Muscle layer of colon (tissue), 2 donors: ENCODE measurements around the gene FOXL1.
"Not testable (repeated sequence)": the region's sequence is repeated elsewhere in the genome, so short reads cannot be mapped to it uniquely, and the experiment has no call there.

Experiments used
- H3K27ac ChIP-seq: one replicate; pipeline ENCODE4 v1.7.0; 2013; ENCODE audit warnings: low read depth, mild to moderate bottlenecking, low read length, moderate library complexity
- H3K27me3 ChIP-seq, 2 donors: one replicate each; pipeline ENCODE4 v1.7.0; 2013; ENCODE audit warnings: low read length in 2 of 2, mild to moderate bottlenecking in 2 of 2; ENCODE audit not compliant: insufficient read depth in 2 of 2, control insufficient read depth in 1 of 2
- H3K36me3 ChIP-seq: one replicate; pipeline ENCODE4 v1.7.0; 2013; ENCODE audit warnings: mild to moderate bottlenecking, low read length; ENCODE audit not compliant: insufficient read depth
- H3K4me1 ChIP-seq: one replicate; pipeline ENCODE4 v1.7.0; 2013; ENCODE audit warnings: mild to moderate bottlenecking, low read length; ENCODE audit not compliant: insufficient read depth
- H3K4me3 ChIP-seq, 2 donors: one replicate each; pipeline ENCODE4 v1.7.0; 2013; ENCODE audit warnings: low read length in 2 of 2, low read depth in 1 of 2, mild to moderate bottlenecking in 1 of 2, moderate library complexity in 1 of 2
- H3K9ac ChIP-seq: one replicate; pipeline ENCODE4 v1.7.0; 2013; ENCODE audit warnings: low read length
- H3K9me3 ChIP-seq: one replicate; pipeline ENCODE4 v1.7.0; 2013; ENCODE audit warnings: mild to moderate bottlenecking, low read length
- donor health status: abdominal sarcoma.
- donor health status: Adenocarcinoma of cecum.

FOXL1 gene

GRCh38 chr16:86579268-86580062, 1.1 kb downstream of the FOXL1 start:
- Histone ChIP-seq H3K4me3 (no peak overlapping the region), H3K27me3 (peaks cover 43 to 65% of the 10 kb centered on the region in 2 donors), H3K36me3 (no peaks in the 10 kb centered on the region), H3K9ac (no peak overlapping the region), H3K9me3 (no peaks in the 10 kb centered on the region), H3K4me1 (no peaks in the 10 kb centered on the region), H3K27ac (no peak overlapping the region)

DNA sequence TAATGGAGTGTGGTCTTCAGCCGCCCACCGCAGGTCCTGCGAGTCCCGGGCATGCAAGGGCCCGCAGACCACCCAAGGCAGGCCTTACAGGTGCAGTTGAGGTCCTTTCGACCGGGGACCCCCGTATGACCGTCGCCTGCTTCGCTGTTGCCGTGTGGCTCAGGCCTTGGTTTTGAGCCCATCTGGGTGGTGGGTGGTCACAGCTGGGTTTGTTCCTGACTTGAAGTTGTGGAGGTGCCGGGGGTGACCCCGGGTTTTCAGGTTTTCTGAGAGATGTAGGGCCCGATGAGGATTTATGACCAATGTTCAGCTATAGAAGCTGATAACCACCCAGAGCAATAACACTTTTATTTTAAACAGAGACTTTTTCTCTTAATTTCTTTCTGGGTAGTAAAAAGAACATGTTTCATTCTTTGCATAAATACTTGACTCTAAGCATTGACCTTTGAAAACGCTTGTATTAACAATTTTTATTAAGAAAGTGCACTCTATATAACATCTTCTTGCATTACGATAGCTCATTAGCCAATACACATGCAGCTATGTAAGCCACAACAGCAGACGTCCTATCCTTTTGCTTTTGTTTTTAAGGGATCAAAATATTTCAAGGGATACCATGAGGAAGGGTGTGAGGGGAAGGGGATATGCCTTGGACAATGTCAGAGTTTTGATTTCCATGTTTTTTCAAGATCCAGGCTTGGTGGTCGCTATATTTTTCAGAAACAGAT, 1.9 kb downstream of the FOXL1 start:
- no peaks in the 10 kb centered on the region for H3K9me3 ChIP-seq
- no peak overlapping the region for H3K27ac ChIP-seq
- no peaks in the 10 kb centered on the region for H3K4me1 ChIP-seq
- no peaks in the 10 kb centered on the region for H3K36me3 ChIP-seq
- H3K4me3 ChIP-seq, result no peak overlapping the region
- no peak overlapping the region for H3K9ac ChIP-seq
- peaks cover 36 to 57% of the 10 kb centered on the region in 2 donors for H3K27me3 ChIP-seq

- H3K4me1 ChIP-seq, result no peaks in the 10 kb centered on the region
- no peak overlapping the region for H3K4me3 ChIP-seq
- no peak overlapping the region for H3K27ac ChIP-seq
- no peaks in the 10 kb centered on the region for H3K9me3 ChIP-seq
- H3K36me3 ChIP-seq, result no peaks in the 10 kb centered on the region
- H3K9ac ChIP-seq, result no peak overlapping the region
- H3K27me3 ChIP-seq, result peaks cover 32 to 51% of the 10 kb centered on the region in 2 donors
Observed at GRCh38 chr16:86580791-86581170, 2.4 kb downstream of the FOXL1 start.

- Histone ChIP-seq H3K4me3 (no peak overlapping the region), H3K36me3 (no peaks in the 10 kb centered on the region), H3K4me1 (no peaks in the 10 kb centered on the region), H3K9me3 (no peaks in the 10 kb centered on the region), H3K27me3 (peaks cover 25 to 45% of the 10 kb centered on the region in 2 donors), H3K27ac (no peak overlapping the region), H3K9ac (no peak overlapping the region)
Observed at GRCh38 chr16:86581458-86581857, 3.1 kb downstream of the FOXL1 start.

- H3K36me3 ChIP-seq, result no peaks in the 10 kb centered on the region
- no peak overlapping the region for H3K9ac ChIP-seq
- no peaks in the 10 kb centered on the region for H3K9me3 ChIP-seq
- no peak overlapping the region for H3K27ac ChIP-seq
- peaks cover 12 to 18% of the 10 kb centered on the region in 2 donors for H3K27me3 ChIP-seq
- no peak overlapping the region for H3K4me3 ChIP-seq
- H3K4me1 ChIP-seq, result no peaks in the 10 kb centered on the region
Observed at GRCh38 chr16:86584071-86584685, 5.8 kb downstream of the FOXL1 start.

GRCh38 chr16:86584726-86585721, 6.7 kb downstream of the FOXL1 start:
- H3K36me3 ChIP-seq, result no peaks in the 10 kb centered on the region
- H3K27me3 ChIP-seq, result peaks cover 6 to 9% of the 10 kb centered on the region in 2 donors
- no peak overlapping the region for H3K4me3 ChIP-seq
- no peak overlapping the region for H3K9ac ChIP-seq
- no peaks in the 10 kb centered on the region for H3K9me3 ChIP-seq
- H3K4me1 ChIP-seq, result no peaks in the 10 kb centered on the region
- no peak overlapping the region for H3K27ac ChIP-seq

GRCh38 chr16:86585821-86586611, 7.7 kb downstream of the FOXL1 start:
- Histone ChIP-seq H3K27ac (no peak overlapping the region), H3K36me3 (no peaks in the 10 kb centered on the region), H3K4me1 (no peaks in the 10 kb centered on the region), H3K4me3 (no peak overlapping the region), H3K9me3 (no peaks in the 10 kb centered on the region), H3K27me3 (peaks cover 7 to 11% of the 10 kb centered on the region in 2 donors), H3K9ac (no peak overlapping the region)

DNA sequence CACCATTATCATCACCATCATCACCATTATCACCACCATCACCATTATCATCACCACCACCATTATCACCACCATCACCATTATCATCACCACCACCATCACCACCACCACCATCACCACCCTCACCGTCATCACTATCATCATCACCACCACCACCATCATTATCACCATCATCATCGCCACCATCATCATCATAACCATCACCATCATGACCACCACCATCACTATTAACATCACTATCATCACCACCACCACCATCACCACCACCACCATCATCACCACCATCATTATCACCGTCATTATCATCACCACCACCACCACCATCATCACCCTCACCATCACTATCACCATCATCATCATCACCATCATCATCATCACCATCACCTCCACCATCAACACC, 9.1 kb downstream of the FOXL1 start:
- Histone ChIP-seq H3K27me3 (peaks cover 21 to 23% of the 10 kb centered on the region in 2 donors), H3K9me3 (no peaks in the 10 kb centered on the region)

GRCh38 chr16:86587955-86588354, 9.6 kb downstream of the FOXL1 start:
- H3K27me3 ChIP-seq, result peaks cover 23 to 25% of the 10 kb centered on the region in 2 donors
- not testable (repeated sequence) for H3K9ac ChIP-seq, H3K36me3 ChIP-seq, H3K4me1 ChIP-seq, H3K27ac ChIP-seq, H3K9me3 ChIP-seq, H3K4me3 ChIP-seq

More for the DNA sequence above, 9.1 kb downstream of the FOXL1 start:
- no peak overlapping the region for H3K27ac ChIP-seq
- no peak overlapping the region for H3K9ac ChIP-seq
- no peaks in the 10 kb centered on the region for H3K36me3 ChIP-seq
- no peak overlapping the region for H3K4me3 ChIP-seq
- no peaks in the 10 kb centered on the region for H3K4me1 ChIP-seq

DNA sequence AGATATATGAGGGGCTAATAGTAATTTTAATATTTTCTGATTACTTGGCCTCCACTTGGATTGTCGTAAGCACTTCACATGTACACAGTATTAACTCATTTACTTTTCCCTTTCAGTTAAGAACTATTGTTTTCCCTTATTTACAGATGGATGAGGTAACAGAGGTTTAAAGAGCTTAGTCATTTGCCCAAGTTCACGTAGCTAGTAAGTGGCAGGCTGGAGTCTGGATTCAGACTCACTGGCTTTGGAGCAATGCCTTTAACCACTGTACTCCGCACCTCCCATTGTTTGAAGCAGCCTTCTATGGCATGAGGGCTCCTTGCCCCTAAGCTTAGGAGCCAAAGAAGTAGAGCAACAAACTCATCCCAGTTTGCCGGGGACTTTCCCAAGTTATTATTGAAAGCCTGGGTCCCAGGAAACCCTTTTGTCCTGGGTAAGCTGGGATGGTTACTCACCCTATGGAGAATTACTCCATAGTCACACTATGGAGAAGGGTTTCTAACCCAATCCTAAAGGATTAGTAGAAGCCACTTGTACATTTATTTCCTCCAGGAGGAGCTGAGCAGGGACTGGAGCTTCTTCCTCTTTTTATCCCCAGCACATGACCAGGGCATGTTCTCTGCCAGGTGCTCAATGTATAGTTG, 12.3 kb downstream of the FOXL1 start:
- peaks cover 28 to 45% of the 10 kb centered on the region in 2 donors for H3K27me3 ChIP-seq
- H3K4me1 ChIP-seq, result no peaks in the 10 kb centered on the region
- no peak overlapping the region for H3K9ac ChIP-seq
- H3K9me3 ChIP-seq, result no peaks in the 10 kb centered on the region
- no peak overlapping the region for H3K27ac ChIP-seq
- H3K36me3 ChIP-seq, result no peaks in the 10 kb centered on the region
- H3K4me3 ChIP-seq, result no peak overlapping the region
